ENCODE results near the gene ARHGEF17.

DNA sequence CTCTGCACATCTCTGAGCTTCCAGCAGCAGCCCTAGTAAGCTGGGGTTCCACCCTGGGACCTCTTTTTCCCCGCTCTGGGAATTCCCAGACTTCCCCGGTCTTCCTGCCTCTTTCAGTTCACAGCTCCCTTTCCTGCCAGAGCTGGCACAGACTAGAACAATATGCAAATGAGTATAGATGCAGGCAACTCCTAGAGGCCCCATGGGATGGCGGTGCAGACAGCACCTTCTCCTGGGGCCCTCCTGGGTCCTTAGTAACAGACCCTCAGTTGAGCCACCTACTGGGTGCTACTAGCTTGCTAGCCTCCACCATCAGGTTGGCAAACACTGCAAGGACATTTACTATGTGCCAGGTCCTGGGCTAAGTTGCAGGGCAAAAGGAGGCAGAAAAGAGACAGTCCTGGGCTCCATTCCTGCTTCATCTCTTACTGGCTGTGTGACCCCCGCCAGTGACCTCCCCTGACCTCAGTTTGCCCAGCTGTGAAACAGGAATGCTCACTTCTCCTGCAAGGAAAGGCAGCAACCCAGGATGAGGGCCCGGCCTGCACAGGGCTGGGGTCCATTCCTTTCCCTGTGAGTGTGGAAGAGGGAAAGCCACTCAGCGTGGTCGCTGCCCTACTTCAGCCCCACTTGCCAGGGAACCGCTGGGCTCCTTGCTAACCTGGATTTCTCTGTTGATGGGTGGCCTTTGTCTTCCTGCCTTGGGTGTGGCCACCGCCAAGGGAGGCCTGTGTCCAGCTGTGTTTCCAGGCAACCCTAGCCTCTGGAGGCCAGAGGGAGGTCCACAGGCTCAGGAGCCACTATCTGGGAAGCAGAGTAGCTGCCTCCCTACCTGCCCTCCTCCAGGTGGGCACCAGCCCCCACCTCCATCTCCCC is 75.4 kb downstream of the ARHGEF17 start:
- TF ChIP-seq, protein P1, sequence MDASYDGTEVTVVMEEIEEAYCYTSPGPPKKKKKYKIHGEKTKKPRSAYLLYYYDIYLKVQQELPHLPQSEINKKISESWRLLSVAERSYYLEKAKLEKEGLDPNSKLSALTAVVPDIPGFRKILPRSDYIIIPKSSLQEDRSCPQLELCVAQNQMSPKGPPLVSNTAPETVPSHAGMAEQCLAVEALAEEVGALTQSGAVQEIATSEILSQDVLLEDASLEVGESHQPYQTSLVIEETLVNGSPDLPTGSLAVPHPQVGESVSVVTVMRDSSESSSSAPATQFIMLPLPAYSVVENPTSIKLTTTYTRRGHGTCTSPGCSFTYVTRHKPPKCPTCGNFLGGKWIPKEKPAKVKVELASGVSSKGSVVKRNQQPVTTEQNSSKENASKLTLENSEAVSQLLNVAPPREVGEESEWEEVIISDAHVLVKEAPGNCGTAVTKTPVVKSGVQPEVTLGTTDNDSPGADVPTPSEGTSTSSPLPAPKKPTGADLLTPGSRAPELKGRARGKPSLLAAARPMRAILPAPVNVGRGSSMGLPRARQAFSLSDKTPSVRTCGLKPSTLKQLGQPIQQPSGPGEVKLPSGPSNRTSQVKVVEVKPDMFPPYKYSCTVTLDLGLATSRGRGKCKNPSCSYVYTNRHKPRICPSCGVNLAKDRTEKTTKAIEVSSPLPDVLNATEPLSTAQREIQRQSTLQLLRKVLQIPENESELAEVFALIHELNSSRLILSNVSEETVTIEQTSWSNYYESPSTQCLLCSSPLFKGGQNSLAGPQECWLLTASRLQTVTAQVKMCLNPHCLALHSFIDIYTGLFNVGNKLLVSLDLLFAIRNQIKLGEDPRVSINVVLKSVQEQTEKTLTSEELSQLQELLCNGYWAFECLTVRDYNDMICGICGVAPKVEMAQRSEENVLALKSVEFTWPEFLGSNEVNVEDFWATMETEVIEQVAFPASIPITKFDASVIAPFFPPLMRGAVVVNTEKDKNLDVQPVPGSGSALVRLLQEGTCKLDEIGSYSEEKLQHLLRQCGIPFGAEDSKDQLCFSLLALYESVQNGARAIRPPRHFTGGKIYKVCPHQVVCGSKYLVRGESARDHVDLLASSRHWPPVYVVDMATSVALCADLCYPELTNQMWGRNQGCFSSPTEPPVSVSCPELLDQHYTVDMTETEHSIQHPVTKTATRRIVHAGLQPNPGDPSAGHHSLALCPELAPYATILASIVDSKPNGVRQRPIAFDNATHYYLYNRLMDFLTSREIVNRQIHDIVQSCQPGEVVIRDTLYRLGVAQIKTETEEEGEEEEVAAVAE (CRISPR knock-in tag; IDR thresholded peaks at IDR 0.05; ENCODE audit: borderline replicate concordance): no peak
- no peak for TF ChIP-seq ZNF207 (IDR thresholded peaks at IDR 0.05; ENCODE audit: borderline replicate concordance)
- TF ChIP-seq POLR2A (IDR thresholded peaks at IDR 0.05; ENCODE audit: insufficient read depth in 1 of 2, low read depth in 2 of 2, low read length in 2 of 2): no peak

Data from HepG2 (cell line).